Measurements from ENCODE around the gene PARN.

Gene PARN

GRCh38 chr16:14549789-14550153 lies 80.3 kb downstream of the PARN start (continued):
- no peak for TF ChIP-seq ZNF645 (tag by site-specific recombination; IDR thresholded peaks at IDR 0.05)
- no peak for TF ChIP-seq ZNF658 (tag by site-specific recombination; IDR thresholded peaks at IDR 0.05)
- no peak for TF ChIP-seq ZNF335 (tag by site-specific recombination; conservative IDR thresholded peaks at IDR 0.05)
- no peak for TF ChIP-seq ZNF830 (tag by site-specific recombination; IDR thresholded peaks at IDR 0.05; ENCODE audit: low read depth)
- TF ChIP-seq ZNF16 (tag by site-specific recombination; IDR thresholded peaks at IDR 0.05; ENCODE audit: low read depth), result no peak
- TF ChIP-seq ZBTB20 (tag by site-specific recombination; IDR thresholded peaks at IDR 0.05), result no peak
- TF ChIP-seq ZNF133 (tag by site-specific recombination; IDR thresholded peaks at IDR 0.05), result no peak
- no peak for TF ChIP-seq ZNF544 (tag by site-specific recombination; IDR thresholded peaks at IDR 0.05)
- no peak for TF ChIP-seq ZNF48 (tag by site-specific recombination; IDR thresholded peaks at IDR 0.05)
- TF ChIP-seq ZNF169 (tag by site-specific recombination; IDR thresholded peaks at IDR 0.05), result no peak
- TF ChIP-seq ZNF560 (tag by site-specific recombination; IDR thresholded peaks at IDR 0.05; ENCODE audit: borderline replicate concordance), result no peak
- TF ChIP-seq ZNF416 (tag by site-specific recombination; IDR thresholded peaks at IDR 0.05), result no peak
- peak; percentile 84 for TF ChIP-seq ZNF629 (tag by site-specific recombination; IDR thresholded peaks at IDR 0.05)
- no peak for TF ChIP-seq GLIS1 (tag by site-specific recombination; IDR thresholded peaks at IDR 0.05)
- no peak for TF ChIP-seq ZNF610 (tag by site-specific recombination; IDR thresholded peaks at IDR 0.05; ENCODE audit: borderline replicate concordance)
- no peak for TF ChIP-seq ZNF677 (tag by site-specific recombination; IDR thresholded peaks at IDR 0.05)
- TF ChIP-seq ZNF184 (tag by site-specific recombination; IDR thresholded peaks at IDR 0.05), result no peak
- no peak for TF ChIP-seq TCF7L2 (IDR thresholded peaks at IDR 0.05; ENCODE audit: borderline replicate concordance, low read depth, low read length)
- TF ChIP-seq ZNF324 (tag by site-specific recombination; IDR thresholded peaks at IDR 0.05), result no peak
- no peak for TF ChIP-seq KLF16 (tag by site-specific recombination; IDR thresholded peaks at IDR 0.05)
- TF ChIP-seq SP2 (tag by site-specific recombination; IDR thresholded peaks at IDR 0.05), result no peak
- no peak for TF ChIP-seq ZNF548 (tag by site-specific recombination; IDR thresholded peaks at IDR 0.05)
- no peak for TF ChIP-seq ZBTB44 (tag by site-specific recombination; IDR thresholded peaks at IDR 0.05)
- TF ChIP-seq ZNF776 (tag by site-specific recombination; IDR thresholded peaks at IDR 0.05; ENCODE audit: borderline replicate concordance), result no peak
- no peak for TF ChIP-seq ZNF561 (tag by site-specific recombination; IDR thresholded peaks at IDR 0.05; ENCODE audit: borderline replicate concordance)
- TF ChIP-seq ZNF785 (tag by site-specific recombination; IDR thresholded peaks at IDR 0.05), result no peak
- no peak for TF ChIP-seq ZNF266 (tag by site-specific recombination; IDR thresholded peaks at IDR 0.05; ENCODE audit: low read depth)
- no peak for TF ChIP-seq ZNF175 (tag by site-specific recombination; IDR thresholded peaks at IDR 0.05)
- TF ChIP-seq ZSCAN5A (tag by site-specific recombination; IDR thresholded peaks at IDR 0.05), result no peak
- peak; percentile 99 for TF ChIP-seq SP7 (tag by site-specific recombination; IDR thresholded peaks at IDR 0.05)
- no peak for TF ChIP-seq ZNF2 (tag by site-specific recombination; IDR thresholded peaks at IDR 0.05)
- no peak for TF ChIP-seq REPIN1 (tag by site-specific recombination; IDR thresholded peaks at IDR 0.05; ENCODE audit: low read depth)
- no peak for TF ChIP-seq YY2 (tag by site-specific recombination; IDR thresholded peaks at IDR 0.05)
- no peak for TF ChIP-seq ZNF404 (tag by site-specific recombination; IDR thresholded peaks at IDR 0.05)
- no peak for TF ChIP-seq PBX3 (CRISPR knock-in tag; IDR thresholded peaks at IDR 0.05)

Measured in HEK293 (cell line).